GM12872 (cell line): Measurements from ENCODE around the gene TBC1D2.

Source experiments
- CTCF ChIP-seq: IDR thresholded peaks from 3 replicates; pipeline ENCODE4 v1.5.1; 2011; ENCODE audit warnings: low read depth, mild to moderate bottlenecking, low read length, moderate library complexity; ENCODE audit not compliant: insufficient read depth

The TBC1D2 gene

GRCh38 chr9:98256756-98257155, 1.3 kb upstream of the TBC1D2 start:
- no peak for TF ChIP-seq CTCF

- TF ChIP-seq CTCF, result no peak
These were observed 330 bp downstream of the TBC1D2 start for GRCh38 chr9:98255061-98255577.

GRCh38 chr9:98254228-98255060, 1.0 kb downstream of the TBC1D2 start:
- no peak for TF ChIP-seq CTCF

GRCh38 chr9:98253565-98253964, 1.9 kb downstream of the TBC1D2 start:
- no peak for TF ChIP-seq CTCF

DNA sequence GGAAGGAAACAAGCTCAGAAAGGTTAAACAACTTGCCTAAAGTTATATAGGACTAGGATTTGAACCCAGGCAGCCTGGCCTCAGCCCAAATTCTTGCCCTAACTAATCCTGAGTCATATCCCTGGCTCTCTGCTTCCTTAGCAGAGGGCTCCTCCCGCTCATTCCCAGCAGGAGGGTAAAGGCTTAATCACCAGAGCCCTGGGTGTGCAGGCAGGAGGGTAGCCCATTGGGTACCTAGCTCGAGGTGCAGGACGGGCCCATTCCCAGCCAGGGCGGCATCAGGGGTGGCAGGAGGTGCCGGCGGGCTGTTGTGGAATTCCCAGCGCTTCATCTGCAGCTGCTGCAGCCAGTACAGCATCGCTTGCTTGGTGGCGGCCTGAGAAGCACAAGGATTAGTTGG, 3.9 kb downstream of the TBC1D2 start:
- TF ChIP-seq CTCF, result no peak

DNA sequence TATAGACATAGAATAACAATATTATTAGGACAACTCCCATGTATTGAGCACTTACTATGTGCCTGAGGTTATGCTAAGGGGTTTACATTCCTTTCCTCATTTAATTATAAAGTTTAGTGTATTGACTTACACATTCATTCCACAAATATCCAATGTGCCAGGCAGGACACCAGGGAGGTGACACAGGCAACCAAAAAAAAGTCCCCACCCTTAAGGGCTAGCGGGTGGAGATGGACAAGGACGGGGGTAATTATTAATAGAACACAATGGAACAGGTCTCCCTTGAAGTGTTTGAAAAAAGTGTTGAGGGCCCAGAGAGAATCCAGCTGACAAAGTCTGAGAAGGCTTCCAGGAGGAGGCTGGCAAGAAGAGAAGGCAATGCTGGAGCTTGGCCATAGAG, 5.7 kb downstream of the TBC1D2 start:
- no peak for TF ChIP-seq CTCF

DNA sequence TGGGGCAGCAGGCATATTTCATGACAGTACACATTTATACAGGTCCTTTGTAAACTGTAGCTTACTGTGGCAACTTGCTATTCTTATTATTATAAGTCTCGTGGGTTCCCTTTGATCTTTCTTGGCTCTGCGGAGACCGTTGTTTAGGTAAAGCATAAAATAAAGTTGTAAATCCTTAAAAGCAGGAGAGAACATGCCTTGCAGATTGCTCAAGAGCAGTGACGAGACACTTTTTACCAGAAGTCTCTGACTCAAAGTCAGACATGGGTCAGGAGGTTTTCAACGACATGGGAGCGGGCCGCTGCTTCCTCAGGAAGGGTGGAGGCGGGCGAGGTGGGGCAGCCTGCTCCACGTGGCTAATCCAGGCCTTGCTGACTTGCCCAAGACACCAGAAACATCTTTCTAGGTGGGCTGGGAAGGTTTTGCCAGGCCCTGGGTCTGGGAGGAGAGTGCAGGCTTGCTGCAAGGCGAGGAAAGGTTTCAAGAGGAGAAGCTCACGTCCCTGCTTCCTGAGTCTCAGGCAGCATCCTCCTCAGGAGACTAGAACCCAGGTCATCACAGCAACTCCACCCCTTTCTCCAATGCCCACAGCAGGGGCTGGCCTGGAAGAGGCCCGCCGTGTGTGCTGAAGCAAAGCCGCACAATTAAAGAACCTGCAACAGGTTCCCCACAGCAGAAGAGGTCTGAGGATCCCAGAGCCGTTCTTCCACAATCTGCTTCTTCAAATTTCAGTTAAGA, 6.5 kb downstream of the TBC1D2 start:
- no peak for TF ChIP-seq CTCF
